ENCODE results near the gene CDC20.
"Not testable (repeated sequence)": the region's sequence is repeated elsewhere in the genome, so short reads cannot be mapped to it uniquely, and the experiment has no call there.

Gene CDC20

GRCh38 chr1:43358121-43358745 is 548 bp upstream of the CDC20 start:
- peak; percentile 51 for DNase-seq
- Mint-ChIP-seq H3K9me3 (no peaks in the 10 kb centered on the region), H3K4me3 (peak overlapping the region; percentile 95), H3K27me3 (no peaks in the 10 kb centered on the region), H3K27ac (peak overlapping the region; percentile 85), H3K36me3 (peaks cover 39% of the 10 kb centered on the region), H3K4me1 (peaks cover 43% of the 10 kb centered on the region)
- CTCF ChIA-PET, result interaction anchor here (0.8 to 2.0 kb wide), 10 partner anchors 10 to 284 kb away, joined by 3 to 16 read pairs (median 4); partner anchors contain the start of gene ELOVL1

- Mint-ChIP-seq H3K27me3 (no peaks in the 10 kb centered on the region), H3K9me3 (no peaks in the 10 kb centered on the region), H3K27ac (peak overlapping the region; percentile 52), H3K4me3 (peak overlapping the region; percentile 95), H3K36me3 (peaks cover 47% of the 10 kb centered on the region), H3K4me1 (peaks cover 55% of the 10 kb centered on the region)
- CTCF ChIA-PET, result no interaction called here
- DNase-seq, result no peak
These were observed 915 bp downstream of the CDC20 start for GRCh38 chr1:43359696-43360095.

DNA sequence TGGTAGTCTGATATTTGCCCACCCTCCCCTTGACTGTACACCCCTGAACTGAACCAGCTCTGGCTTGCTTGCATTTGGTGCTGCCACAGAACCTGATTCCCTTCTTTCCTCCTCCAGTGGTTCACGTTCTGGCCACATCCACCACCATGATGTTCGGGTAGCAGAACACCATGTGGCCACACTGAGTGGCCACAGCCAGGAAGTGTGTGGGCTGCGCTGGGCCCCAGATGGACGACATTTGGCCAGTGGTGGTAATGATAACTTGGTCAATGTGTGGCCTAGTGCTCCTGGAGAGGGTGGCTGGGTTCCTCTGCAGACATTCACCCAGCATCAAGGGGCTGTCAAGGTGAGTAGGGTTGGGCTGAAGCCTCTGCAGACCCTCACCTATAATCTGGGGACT is 1.8 kb downstream of the CDC20 start:
- peak overlapping the region; percentile 95 for H3K4me3 Mint-ChIP-seq
- H3K36me3 Mint-ChIP-seq, result peaks cover 55% of the 10 kb centered on the region
- no peak for DNase-seq
- CTCF ChIA-PET, result no interaction called here
- H3K9me3 Mint-ChIP-seq, result no peaks in the 10 kb centered on the region
- H3K4me1 Mint-ChIP-seq, result peaks cover 64% of the 10 kb centered on the region
- no peak overlapping the region for H3K27ac Mint-ChIP-seq
- no peaks in the 10 kb centered on the region for H3K27me3 Mint-ChIP-seq

DNA sequence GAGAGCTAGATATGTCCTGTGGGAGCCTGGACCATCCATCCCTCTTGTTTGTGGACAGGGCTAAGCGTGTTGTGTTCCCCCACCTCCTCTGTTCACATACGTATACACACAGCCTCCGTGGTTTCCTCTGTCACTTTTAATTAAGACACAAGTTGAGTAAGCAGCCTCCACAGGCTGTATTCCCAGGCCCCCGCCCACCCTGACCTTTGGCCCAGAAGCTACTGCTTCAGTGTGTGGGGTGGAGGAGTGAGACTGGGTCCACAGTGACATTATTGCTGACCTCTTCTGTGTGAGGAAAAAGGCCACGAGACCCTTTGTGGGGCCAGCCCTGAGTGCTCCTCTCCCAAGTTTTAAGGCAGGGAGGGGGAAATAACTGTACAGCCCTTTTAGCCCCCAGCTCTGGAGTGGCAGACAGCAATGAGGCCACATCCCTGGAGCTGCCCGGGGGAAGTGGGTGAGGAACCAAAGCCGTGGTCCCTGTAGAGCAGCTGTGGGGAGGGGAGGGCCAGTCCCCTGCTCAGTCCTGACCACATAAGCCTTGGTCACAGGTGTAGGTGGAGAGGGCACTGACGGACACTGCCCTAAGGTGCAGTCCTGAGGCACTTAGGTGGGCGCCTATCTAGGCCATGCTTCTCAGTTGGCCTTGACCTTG is 4.6 kb downstream of the CDC20 start:
- H3K9me3 Mint-ChIP-seq, result no peaks in the 10 kb centered on the region
- H3K4me1 Mint-ChIP-seq, result peaks cover 72% of the 10 kb centered on the region
- H3K27me3 Mint-ChIP-seq, result no peaks in the 10 kb centered on the region
- H3K36me3 Mint-ChIP-seq, result peaks cover 62% of the 10 kb centered on the region
- no peak overlapping the region for H3K27ac Mint-ChIP-seq
- CTCF ChIA-PET, result no interaction called here
- H3K4me3 Mint-ChIP-seq, result no peak overlapping the region
- no peak for DNase-seq

DNA sequence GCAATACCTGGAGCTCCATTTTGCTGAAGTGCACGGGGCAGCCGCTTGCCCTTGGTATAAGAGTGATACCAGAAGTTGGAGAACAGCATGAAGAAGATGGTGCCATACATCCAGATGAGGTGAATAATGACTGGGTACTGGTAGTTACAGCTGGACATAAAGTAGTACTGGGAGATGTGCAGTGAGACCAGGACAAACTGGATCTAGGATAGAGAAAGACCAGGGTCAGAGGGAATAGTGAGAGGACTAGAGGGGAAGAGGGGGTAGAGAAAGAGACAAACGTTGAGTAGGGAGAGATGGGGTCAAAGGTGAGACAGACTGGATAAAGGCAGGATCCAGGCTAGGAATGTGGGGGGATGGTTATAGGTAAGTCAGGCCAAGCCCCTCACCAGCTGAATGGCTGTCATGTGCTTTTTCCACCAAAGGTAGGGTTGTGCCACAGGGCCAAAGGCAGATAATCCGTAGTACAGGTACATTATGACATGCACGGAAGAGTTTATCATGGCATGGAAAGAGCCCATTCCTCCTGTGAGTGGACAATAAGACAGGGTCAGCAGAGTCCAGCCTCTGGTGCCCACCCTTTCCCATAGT is 5.2 kb downstream of the CDC20 start:
- H3K27me3 Mint-ChIP-seq, result no peaks in the 10 kb centered on the region
- DNase-seq, result no peak
- H3K36me3 Mint-ChIP-seq, result peaks cover 63% of the 10 kb centered on the region
- H3K4me3 Mint-ChIP-seq, result no peak overlapping the region
- CTCF ChIA-PET, result no interaction called here
- no peaks in the 10 kb centered on the region for H3K9me3 Mint-ChIP-seq
- peak overlapping the region; percentile 59 for H3K27ac Mint-ChIP-seq
- peaks cover 75% of the 10 kb centered on the region for H3K4me1 Mint-ChIP-seq

DNA sequence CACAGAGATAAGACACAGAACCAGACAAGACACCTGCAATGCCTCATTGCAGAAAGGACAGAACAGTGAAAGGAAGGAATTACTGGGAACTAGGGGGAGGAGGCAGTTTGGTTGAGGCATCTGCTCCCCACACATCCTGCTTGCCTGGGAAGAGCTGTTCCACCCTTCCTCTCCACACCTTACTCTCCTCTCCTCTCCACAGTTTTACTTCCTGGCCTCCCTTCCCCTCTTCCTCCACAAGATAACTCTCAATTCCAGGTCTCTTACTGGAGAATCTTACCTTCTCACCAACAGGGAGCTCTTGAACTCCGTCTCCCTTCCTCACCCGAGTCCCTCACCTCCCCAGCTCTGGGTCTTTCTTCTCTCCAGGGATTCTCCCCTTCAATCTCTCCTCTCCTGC is 6.9 kb downstream of the CDC20 start:
- Mint-ChIP-seq H3K4me3 (peak overlapping the region; percentile 83), H3K9me3 (no peaks in the 10 kb centered on the region), H3K36me3 (peaks cover 54% of the 10 kb centered on the region)

DNA sequence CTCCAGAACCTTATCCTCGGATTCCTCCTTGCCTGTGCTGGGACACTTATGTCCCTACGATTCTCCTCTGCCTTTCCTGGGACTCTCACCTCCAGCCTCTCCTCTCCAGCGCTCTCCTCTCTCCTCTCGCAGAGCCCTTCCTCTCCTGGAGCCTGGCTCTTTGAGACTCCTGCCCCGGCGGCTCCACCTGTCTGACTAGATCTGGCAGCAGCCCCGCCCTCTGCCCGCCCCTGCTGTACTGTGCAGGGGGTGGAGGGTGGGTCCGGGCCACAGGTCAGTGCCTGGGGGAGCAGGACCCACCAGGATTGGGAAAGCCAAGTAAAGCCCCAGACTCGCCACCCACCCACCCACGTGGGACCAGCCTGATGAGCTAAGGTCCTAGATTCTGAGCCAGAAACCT is 7.4 kb downstream of the CDC20 start:
- no peaks in the 10 kb centered on the region for H3K9me3 Mint-ChIP-seq
- H3K36me3 Mint-ChIP-seq, result peaks cover 49% of the 10 kb centered on the region
- CTCF ChIA-PET, result no interaction called here
- H3K4me1 Mint-ChIP-seq, result peaks cover 63% of the 10 kb centered on the region
- no peaks in the 10 kb centered on the region for H3K27me3 Mint-ChIP-seq
- DNase-seq, result peak; percentile 29
- peak overlapping the region; percentile 83 for H3K4me3 Mint-ChIP-seq
- H3K27ac Mint-ChIP-seq, result peak overlapping the region; percentile 61

More for the DNA sequence above, 6.9 kb downstream of the CDC20 start:
- CTCF ChIA-PET, result no interaction called here
- DNase-seq, result no peak
- Mint-ChIP-seq H3K27ac (peak overlapping the region; percentile 61), H3K27me3 (no peaks in the 10 kb centered on the region), H3K4me1 (peaks cover 68% of the 10 kb centered on the region)

GRCh38 chr1:43366601-43367025 is 7.8 kb downstream of the CDC20 start:
- CTCF ChIA-PET, result no interaction called here
- Mint-ChIP-seq H3K9me3 (no peaks in the 10 kb centered on the region), H3K36me3 (peaks cover 44% of the 10 kb centered on the region), H3K4me1 (peaks cover 59% of the 10 kb centered on the region), H3K27ac (peak overlapping the region; percentile 78), H3K27me3 (no peaks in the 10 kb centered on the region), H3K4me3 (peak overlapping the region; percentile 83)
- no peak for DNase-seq

- Mint-ChIP-seq H3K9me3 (no peaks in the 10 kb centered on the region), H3K36me3 (peaks cover 38% of the 10 kb centered on the region), H3K27ac (peak overlapping the region; percentile 78), H3K4me1 (peaks cover 52% of the 10 kb centered on the region), H3K4me3 (peak overlapping the region; percentile 83), H3K27me3 (no peaks in the 10 kb centered on the region)
- CTCF ChIA-PET, result interaction anchor here (0.6 to 1.4 kb wide), 5 partner anchors 9 to 140 kb away, joined by 3 to 10 read pairs (median 4); partner anchors contain the start of gene CDC20
- peak; percentile 52 for DNase-seq
These were observed 8.5 kb downstream of the CDC20 start for GRCh38 chr1:43367026-43367903.

- peaks cover 35% of the 10 kb centered on the region for H3K36me3 Mint-ChIP-seq
- peaks cover 50% of the 10 kb centered on the region for H3K4me1 Mint-ChIP-seq
- no peaks in the 10 kb centered on the region for H3K9me3 Mint-ChIP-seq
These were observed 9.3 kb downstream of the CDC20 start, which contains the start of gene ELOVL1 for GRCh38 chr1:43367904-43368645. Gene ELOVL1, minus strand, starts transcription at chr1:43368011. Its CDS starts 2,402 bp downstream, at chr1:43365609.

GRCh38 chr1:43368646-43369020 is 9.9 kb downstream of the CDC20 start:
- CTCF ChIA-PET, result interaction anchor here (0.7 to 1.4 kb wide), 6 partner anchors 10 to 142 kb away, joined by 3 to 10 read pairs (median 4); no protein-coding TSS in a partner anchor
- peak overlapping the region; percentile 79 for H3K4me3 Mint-ChIP-seq
- peak overlapping the region; percentile 93 for H3K27ac Mint-ChIP-seq
- no peaks in the 10 kb centered on the region for H3K27me3 Mint-ChIP-seq
- peaks cover 35% of the 10 kb centered on the region for H3K36me3 Mint-ChIP-seq
- DNase-seq, result no peak
- no peaks in the 10 kb centered on the region for H3K9me3 Mint-ChIP-seq
- peaks cover 47% of the 10 kb centered on the region for H3K4me1 Mint-ChIP-seq

More at GRCh38 chr1:43367904-43368645, 9.3 kb downstream of the CDC20 start, which contains the start of gene ELOVL1:
- CTCF ChIA-PET, result interaction anchor here (0.6 to 1.4 kb wide), 7 partner anchors 10 to 141 kb away, joined by 3 to 10 read pairs (median 3); partner anchors contain the start of gene CDC20
- peak within 1 kb of the TSS; percentile 83 for H3K4me3 Mint-ChIP-seq
- DNase-seq, result peak; percentile 93
- H3K27me3 Mint-ChIP-seq, result no peaks in the 10 kb centered on the region
- H3K27ac Mint-ChIP-seq, result peak within 1 kb of the TSS; percentile 93

- not testable (repeated sequence) for H3K9me3 Mint-ChIP-seq, H3K4me3 Mint-ChIP-seq, H3K27ac Mint-ChIP-seq, DNase-seq, H3K27me3 Mint-ChIP-seq
- H3K4me1 Mint-ChIP-seq, result peaks cover 36% of the 10 kb centered on the region
- peaks cover 25% of the 10 kb centered on the region for H3K36me3 Mint-ChIP-seq
- CTCF ChIA-PET, result interaction anchor here (1.0 to 1.1 kb wide), 2 partner anchors 131 to 143 kb away, joined by 3 read pairs; no protein-coding TSS in a partner anchor
These were observed 11.0 kb downstream of the CDC20 start for GRCh38 chr1:43369779-43370178.

- Mint-ChIP-seq H3K27ac (peak overlapping the region; percentile 39), H3K4me3 (no peak overlapping the region), H3K36me3 (peaks cover 18% of the 10 kb centered on the region), H3K4me1 (peaks cover 28% of the 10 kb centered on the region), H3K9me3 (no peaks in the 10 kb centered on the region), H3K27me3 (no peaks in the 10 kb centered on the region)
- CTCF ChIA-PET, result interaction anchor here (1.0 to 1.1 kb wide), 2 partner anchors 132 to 144 kb away, joined by 3 read pairs; no protein-coding TSS in a partner anchor
- DNase-seq, result no peak
These were observed 11.8 kb downstream of the CDC20 start for GRCh38 chr1:43370564-43370963.

All from activated naive CD4-positive, alpha-beta T cell treated with anti-CD3 and anti-CD28 coated beads, Interleukin-2, amount 10 ng/mL, durations not matched to agents 7 days and 5 days (primary cell).